IPS-20b (cell line): ENCODE results near the gene TBC1D9.

ENCODE experiments used
- H3K27ac ChIP-seq: one replicate; pipeline ENCODE4 v1.5.1; 2013; ENCODE audit warnings: low read length
- H3K27me3 ChIP-seq: 2 replicates; pipeline ENCODE4 v1.6.1; 2013; ENCODE audit warnings: mild to moderate bottlenecking, low read length, inconsistent platforms; ENCODE audit not compliant: insufficient read depth
- H3K36me3 ChIP-seq: 2 replicates; pipeline ENCODE4 v1.6.1; 2013; ENCODE audit warnings: low read depth, mild to moderate bottlenecking, inconsistent platforms, low read length, moderate library complexity; ENCODE audit not compliant: insufficient read depth
- H3K4me1 ChIP-seq: 2 replicates; pipeline ENCODE4 v1.6.1; 2013; ENCODE audit warnings: mild to moderate bottlenecking, control low read depth, inconsistent platforms, low read length, moderate library complexity; ENCODE audit not compliant: insufficient read depth
- H3K4me3 ChIP-seq: 2 replicates; pipeline ENCODE4 v1.5.1; 2013; ENCODE audit warnings: mild to moderate bottlenecking, low read length, inconsistent platforms
- H3K9ac ChIP-seq: 2 replicates; pipeline ENCODE4 v1.6.1; 2013; ENCODE audit warnings: low read depth, mild to moderate bottlenecking, inconsistent platforms, low read length, moderate library complexity
- H3K9me3 ChIP-seq: 2 replicates; pipeline ENCODE4 v1.6.1; 2013; ENCODE audit warnings: mild to moderate bottlenecking, low read depth, low read length, inconsistent platforms; ENCODE audit not compliant: insufficient read depth

Gene TBC1D9

DNA sequence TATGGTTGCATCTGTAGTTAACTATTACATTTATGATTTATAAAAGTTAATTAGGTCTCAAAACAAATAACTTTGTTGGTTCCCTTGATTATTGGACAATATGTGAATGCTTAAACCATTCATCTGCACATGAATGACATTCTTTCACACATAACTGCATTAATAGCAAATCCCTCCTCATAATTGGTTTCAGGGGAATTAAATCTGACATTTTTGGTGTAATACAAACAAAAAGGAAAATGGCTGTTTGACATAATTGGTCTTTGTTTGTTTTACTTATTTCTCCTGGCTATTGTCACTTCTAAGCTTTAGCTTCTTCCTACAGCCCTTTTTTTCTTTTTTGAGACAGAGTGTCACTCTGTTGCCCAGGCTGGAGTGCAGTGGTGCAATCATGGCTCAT is 71.9 kb downstream of the TBC1D9 start:
- Histone ChIP-seq H3K4me3 (no peak overlapping the region), H3K4me1 (0 out of 2 replicates have a peak, but pooled peaks cover 3% of the 10 kb centered on the region), H3K9me3 (no peaks in the 10 kb centered on the region), H3K9ac (no peak overlapping the region), H3K36me3 (no peaks in the 10 kb centered on the region), H3K27me3 (peaks cover 5% of the 10 kb centered on the region; the same call in 1 of the 2 replicates), H3K27ac (no peak overlapping the region)

GRCh38 chr4:140681201-140681600 is 75.0 kb downstream of the TBC1D9 start:
- Histone ChIP-seq H3K4me1 (no peaks in the 10 kb centered on the region), H3K4me3 (no peak overlapping the region), H3K9me3 (no peaks in the 10 kb centered on the region), H3K36me3 (no peaks in the 10 kb centered on the region), H3K27me3 (no peaks in the 10 kb centered on the region), H3K27ac (no peak overlapping the region), H3K9ac (no peak overlapping the region)

DNA sequence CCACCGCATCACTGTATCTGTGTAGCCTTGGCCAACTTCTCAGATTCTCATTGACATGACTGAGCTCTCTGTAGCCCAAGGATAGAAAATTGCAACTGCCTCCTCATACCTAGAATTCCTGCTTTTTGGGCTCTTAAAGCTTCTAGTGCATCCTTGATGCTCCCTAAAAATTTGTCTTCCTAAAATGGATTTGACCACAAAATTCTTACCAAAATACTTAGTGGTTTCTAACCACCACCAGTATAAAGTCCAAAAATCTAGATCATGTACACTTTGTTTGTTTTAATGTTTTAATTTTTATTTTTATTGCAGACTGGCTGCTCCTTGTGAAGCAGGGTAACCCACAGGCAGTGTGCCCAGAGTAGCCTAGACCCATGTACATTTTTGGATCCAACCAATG is 75.5 kb downstream of the TBC1D9 start:
- Histone ChIP-seq H3K36me3 (no peaks in the 10 kb centered on the region), H3K9ac (no peak overlapping the region), H3K27ac (no peak overlapping the region), H3K4me3 (no peak overlapping the region), H3K4me1 (no peaks in the 10 kb centered on the region), H3K9me3 (no peaks in the 10 kb centered on the region), H3K27me3 (no peaks in the 10 kb centered on the region)

DNA sequence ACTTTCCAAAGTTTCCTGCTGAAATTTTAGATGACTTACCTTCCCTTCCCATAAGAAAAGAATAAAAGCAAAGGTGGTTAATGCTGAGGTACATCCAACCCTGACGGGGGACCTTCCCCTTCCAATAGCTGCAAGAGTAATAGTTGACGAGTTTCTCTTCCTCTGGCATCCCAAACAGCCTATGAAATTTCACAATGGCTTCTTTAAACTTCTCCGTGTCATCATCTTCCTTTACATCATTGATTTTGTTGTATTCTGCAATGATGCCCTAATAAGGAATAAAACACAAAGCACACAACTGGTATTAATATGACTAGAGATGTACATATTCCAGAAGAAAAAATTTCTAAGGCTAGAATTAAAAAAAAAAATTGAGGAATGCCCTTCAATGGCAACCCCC is 76.6 kb downstream of the TBC1D9 start:
- no peaks in the 10 kb centered on the region for H3K9me3 ChIP-seq
- no peak overlapping the region for H3K27ac ChIP-seq
- H3K4me1 ChIP-seq = no peaks in the 10 kb centered on the region
- H3K36me3 ChIP-seq = no peaks in the 10 kb centered on the region
- H3K4me3 ChIP-seq = no peak overlapping the region
- no peaks in the 10 kb centered on the region for H3K27me3 ChIP-seq
- H3K9ac ChIP-seq = no peak overlapping the region

- Histone ChIP-seq H3K9me3 (no peaks in the 10 kb centered on the region), H3K9ac (no peak overlapping the region), H3K36me3 (no peaks in the 10 kb centered on the region), H3K27ac (no peak overlapping the region), H3K27me3 (no peaks in the 10 kb centered on the region), H3K4me3 (no peak overlapping the region), H3K4me1 (no peaks in the 10 kb centered on the region)
These were observed 80.5 kb downstream of the TBC1D9 start for GRCh38 chr4:140675599-140676231.

GRCh38 chr4:140673729-140674128 is 82.5 kb downstream of the TBC1D9 start:
- Histone ChIP-seq H3K27ac (no peak overlapping the region), H3K27me3 (no peaks in the 10 kb centered on the region)

DNA sequence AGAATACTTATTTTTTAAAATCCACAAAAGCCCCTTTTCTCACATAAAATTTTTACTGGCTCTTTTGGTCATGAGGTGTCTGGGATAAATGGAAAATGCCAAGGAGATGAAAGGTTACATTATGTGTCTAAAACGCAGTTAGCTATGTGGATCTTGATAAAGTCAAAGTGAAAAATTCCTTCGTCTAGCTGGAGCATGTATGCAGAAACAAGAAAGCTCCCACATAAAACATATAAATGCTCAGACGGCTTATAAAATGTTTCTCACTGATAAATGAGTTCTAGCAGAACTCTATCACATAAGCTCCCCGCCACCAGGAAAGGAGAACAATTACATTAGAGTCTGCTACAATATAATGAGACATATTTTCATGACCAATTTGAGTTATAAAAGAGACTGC is 83.8 kb downstream of the TBC1D9 start:
- Histone ChIP-seq H3K4me1 (no peaks in the 10 kb centered on the region), H3K9ac (no peak overlapping the region), H3K9me3 (no peaks in the 10 kb centered on the region), H3K36me3 (no peaks in the 10 kb centered on the region), H3K27me3 (no peaks in the 10 kb centered on the region), H3K27ac (no peak overlapping the region), H3K4me3 (no peak overlapping the region)

More at GRCh38 chr4:140673729-140674128, 82.5 kb downstream of the TBC1D9 start:
- no peaks in the 10 kb centered on the region for H3K4me1 ChIP-seq
- H3K9me3 ChIP-seq = no peaks in the 10 kb centered on the region
- H3K36me3 ChIP-seq = no peaks in the 10 kb centered on the region
- no peak overlapping the region for H3K4me3 ChIP-seq
- no peak overlapping the region for H3K9ac ChIP-seq

GRCh38 chr4:140668111-140668510 is 88.1 kb downstream of the TBC1D9 start:
- H3K36me3 ChIP-seq = no peaks in the 10 kb centered on the region
- no peak overlapping the region for H3K27ac ChIP-seq
- no peak overlapping the region for H3K9ac ChIP-seq
- no peak overlapping the region for H3K4me3 ChIP-seq
- no peaks in the 10 kb centered on the region for H3K27me3 ChIP-seq
- H3K4me1 ChIP-seq = no peaks in the 10 kb centered on the region
- no peaks in the 10 kb centered on the region for H3K9me3 ChIP-seq

DNA sequence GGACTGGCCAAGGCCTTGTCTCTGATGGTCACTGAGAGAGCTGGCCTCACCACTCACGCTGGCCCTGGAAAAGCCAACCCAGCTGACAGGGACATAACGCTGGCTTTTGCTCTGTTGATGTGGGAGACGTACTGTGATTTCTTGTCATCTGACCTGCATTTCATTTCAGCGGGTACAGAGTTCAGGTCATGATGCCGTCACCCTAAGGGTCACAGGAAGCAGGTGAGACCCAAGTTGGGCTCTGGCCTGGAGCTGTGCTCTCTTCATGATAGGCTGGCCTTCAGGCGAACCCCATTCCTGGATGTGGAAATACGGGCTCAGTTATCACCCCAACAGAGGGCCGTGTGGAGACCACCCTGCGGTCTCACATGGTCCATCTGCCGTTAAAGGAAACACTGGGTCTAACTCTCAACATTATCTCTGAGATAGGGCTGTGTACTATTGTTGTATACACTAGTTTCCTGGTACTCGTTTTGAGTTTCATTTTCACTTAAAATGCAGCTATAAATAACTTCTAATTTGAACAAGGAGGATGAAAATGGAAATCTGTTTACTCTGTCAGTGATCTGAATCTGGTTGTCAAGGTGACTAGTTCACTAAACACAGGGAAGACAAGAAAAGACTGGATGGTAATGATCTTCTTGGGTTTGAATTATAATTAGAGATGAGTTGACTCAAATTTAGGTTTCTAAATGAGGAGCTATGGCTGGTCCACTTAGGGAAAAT is 89.1 kb downstream of the TBC1D9 start:
- Histone ChIP-seq H3K4me1 (no peaks in the 10 kb centered on the region; the same call in 1 of the 2 replicates), H3K9me3 (no peaks in the 10 kb centered on the region), H3K4me3 (no peak overlapping the region), H3K27me3 (no peaks in the 10 kb centered on the region), H3K9ac (no peak overlapping the region), H3K36me3 (no peaks in the 10 kb centered on the region), H3K27ac (no peak overlapping the region)

DNA sequence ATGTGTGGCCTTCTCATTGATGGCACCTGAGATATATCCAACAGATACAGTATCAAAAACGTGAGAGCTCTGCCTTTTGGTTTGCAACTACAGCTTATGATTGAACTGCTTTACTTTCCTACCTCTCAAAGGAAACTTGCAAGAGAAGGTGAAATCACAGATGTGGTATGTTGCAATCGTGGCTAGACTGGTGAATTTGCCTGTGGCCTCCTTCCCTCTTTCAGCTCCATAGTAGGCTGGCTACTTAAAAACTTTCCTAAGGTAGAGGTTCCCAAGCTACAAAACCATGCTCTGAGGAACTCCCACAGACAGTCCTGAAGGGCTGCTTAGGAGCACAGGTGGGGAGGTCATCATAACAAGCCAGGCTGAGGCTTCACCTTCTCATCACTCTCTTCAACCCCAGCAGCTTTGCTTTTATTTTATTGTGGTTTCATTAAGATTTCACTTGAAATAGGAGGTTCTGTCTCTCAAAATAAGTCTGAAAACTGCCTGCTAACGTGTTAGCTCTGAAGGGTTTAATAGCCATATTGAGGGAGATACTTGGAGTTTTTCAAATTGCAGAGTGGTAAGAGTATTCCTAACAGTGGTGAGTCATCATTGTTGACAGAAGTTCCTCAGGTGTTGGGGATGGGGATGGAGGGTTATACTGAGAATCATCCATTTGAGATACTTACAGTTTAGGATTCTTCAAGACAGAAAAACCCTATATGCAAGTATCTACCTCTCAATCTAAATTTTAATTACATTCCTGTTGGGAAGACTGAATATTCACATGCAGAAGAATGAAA is 93.9 kb downstream of the TBC1D9 start:
- H3K4me1 ChIP-seq = no peaks in the 10 kb centered on the region; the same call in 1 of the 2 replicates
- no peak overlapping the region for H3K9ac ChIP-seq
- no peak overlapping the region for H3K4me3 ChIP-seq
- no peaks in the 10 kb centered on the region for H3K27me3 ChIP-seq
- H3K27ac ChIP-seq = no peak overlapping the region
- no peaks in the 10 kb centered on the region for H3K36me3 ChIP-seq
- no peaks in the 10 kb centered on the region for H3K9me3 ChIP-seq

DNA sequence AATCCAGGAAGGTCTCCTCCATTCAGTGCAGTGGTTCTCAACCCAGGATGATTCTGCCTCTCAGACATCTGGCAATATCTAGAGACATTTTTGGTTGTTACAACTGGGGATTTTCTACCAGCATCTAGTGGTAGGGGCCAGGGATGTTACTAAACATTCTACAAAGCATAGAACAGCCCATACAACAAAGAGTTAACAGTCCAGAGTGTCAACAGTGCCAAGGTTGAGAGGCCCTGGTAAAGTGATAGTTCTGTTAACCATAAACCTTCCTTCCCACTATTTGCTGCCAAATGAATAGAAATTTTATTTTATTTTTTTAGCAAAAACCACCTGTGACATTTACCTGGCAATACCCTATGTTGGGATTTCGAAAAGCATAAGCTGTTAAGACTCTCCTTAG is 94.6 kb downstream of the TBC1D9 start:
- H3K9me3 ChIP-seq = no peaks in the 10 kb centered on the region
- H3K4me1 ChIP-seq = no peaks in the 10 kb centered on the region; the same call in 1 of the 2 replicates
- no peak overlapping the region for H3K9ac ChIP-seq
- H3K4me3 ChIP-seq = no peak overlapping the region
- H3K36me3 ChIP-seq = no peaks in the 10 kb centered on the region
- no peak overlapping the region for H3K27ac ChIP-seq
- no peaks in the 10 kb centered on the region for H3K27me3 ChIP-seq
